ENCODE results near the gene MBTD1.
"Not testable (repeated sequence)": the region's sequence is repeated elsewhere in the genome, so short reads cannot be mapped to it uniquely, and the experiment has no call there.

The MBTD1 gene

DNA sequence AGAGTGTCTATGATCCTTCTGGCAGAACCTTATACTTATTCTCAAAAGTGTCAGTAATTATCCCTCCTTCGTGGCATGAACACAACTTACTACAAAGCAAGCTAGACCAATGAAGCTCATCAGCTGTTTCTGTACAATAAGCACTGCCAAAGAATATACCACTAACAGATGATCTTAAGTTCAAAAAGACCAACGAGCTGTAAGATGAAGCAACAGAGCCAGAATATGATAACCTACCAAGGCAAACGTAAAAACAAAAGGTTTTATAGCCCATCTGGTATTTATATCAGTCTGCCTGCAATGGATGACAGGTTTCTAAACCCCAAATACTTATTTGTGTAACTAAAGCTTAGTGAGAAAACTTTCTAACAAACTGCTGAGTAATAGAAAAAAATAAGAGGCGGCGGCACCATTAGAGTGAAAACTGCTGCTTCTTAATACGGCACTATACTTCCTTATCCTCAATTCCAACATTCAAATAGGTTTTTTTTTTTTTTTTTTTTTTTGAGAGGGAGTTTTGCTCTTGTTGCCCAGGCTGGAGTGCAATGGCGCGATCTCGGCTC lies 71.5 kb downstream of the MBTD1 start:
- no peak for DNase-seq (ENCODE audit: low read depth)

DNA sequence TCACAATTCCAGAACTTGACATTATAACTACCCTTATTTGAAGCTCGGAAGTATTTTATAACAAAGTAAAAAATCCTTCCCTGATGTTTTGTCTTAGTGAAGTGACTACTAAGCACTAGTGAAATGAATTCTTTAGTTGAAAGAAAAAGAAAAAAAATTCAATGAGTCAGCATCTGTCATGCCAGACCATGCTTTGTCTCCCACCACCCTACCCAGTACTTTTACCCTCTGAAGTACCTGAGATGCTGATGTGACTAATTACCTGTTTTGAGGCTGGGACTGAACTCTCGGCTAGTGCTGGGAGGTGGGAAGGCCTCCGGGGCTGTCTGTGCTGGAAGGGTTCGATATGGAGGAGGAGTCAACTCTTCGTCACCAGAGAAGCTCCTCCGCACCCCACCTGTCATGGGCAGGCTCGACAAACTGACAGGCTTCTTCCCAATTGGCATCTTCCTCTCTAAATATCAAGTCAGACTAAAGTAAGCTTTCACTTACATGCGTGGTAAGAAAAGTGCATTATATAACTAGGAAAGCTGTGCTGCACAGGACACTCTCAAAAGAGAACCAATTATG lies 74.0 kb downstream of the MBTD1 start:
- no peak for DNase-seq (ENCODE audit: low read depth)

DNA sequence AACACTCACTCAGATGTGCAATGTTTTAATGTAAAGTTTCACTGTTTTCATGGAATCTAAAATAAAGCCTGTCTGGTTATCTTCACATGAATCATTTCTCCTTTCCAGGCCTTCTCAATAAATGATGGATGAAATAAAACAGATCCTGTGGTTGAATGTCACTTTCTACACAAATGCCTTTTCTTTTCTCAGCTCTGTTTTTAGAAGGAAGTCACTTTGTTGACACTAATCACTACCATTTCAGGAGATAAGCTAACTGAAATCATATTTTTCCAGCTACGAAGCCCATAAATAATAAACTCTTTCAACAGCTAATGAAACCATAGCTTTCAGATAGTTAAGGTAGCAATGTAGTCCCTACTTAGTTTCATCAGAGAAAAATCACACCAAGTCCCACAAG lies 75.7 kb downstream of the MBTD1 start:
- no peak for DNase-seq (ENCODE audit: low read depth)

DNA sequence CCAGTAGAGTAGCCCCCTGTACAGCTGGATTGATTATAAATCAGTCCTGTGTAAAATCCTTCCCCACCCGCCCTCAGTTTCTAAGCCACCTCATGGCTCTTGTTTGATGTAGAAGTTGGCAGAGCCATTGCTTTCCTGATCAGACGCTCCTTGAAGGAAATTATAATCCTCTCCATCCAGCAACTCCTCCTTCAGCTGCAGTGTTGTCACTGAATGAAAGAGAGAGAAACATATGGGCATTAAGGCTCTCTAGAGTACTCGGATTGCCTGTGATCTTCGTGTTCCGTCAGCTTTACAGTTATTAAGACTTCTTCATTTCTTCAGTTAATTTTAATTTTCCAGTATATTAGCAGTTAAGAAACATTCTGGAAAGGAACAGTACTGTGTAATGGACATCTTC lies 79.4 kb downstream of the MBTD1 start:
- no peak for DNase-seq (ENCODE audit: low read depth)

DNA sequence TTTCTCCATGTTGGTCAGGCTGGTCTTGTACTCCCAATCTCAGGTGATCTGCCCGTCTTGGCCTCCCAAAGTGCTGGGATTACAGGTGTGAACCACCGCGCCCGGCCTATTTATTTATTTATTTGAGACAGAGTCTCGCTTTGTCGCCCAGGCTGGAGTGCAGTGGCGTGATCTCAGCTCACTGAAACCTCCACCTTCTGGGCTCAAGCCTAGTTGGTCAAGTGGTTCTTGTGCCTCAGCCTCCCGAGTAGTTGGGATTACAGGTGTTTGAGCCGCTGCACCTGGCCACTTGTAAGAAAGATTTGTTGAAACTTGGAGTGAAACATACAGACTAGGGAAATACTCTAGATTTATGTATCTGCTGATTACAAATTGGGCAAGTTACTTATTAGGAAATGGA lies 87.8 kb downstream of the MBTD1 start:
- DNase-seq (ENCODE audit: low read depth): not testable (repeated sequence)

DNA sequence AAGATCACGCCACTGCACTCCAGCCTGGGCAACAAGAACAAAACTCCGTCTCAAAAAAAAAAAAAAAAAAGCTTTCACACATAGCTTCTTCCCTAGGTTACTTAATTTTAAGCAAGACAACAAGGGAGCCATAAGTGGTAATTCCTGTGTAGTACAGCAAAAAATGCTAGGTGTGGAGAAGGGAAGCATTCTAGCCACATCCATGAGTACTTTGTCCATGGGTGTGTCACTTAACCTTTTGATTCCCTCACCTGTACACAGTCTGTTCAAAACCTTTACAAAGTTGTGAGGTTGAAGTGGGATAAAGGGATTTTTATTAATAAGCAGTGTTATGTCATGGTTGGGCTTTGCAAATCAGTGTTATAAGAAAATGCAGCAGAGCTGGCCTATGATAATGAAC lies 89.1 kb downstream of the MBTD1 start:
- no peak for DNase-seq (ENCODE audit: low read depth)

DNA sequence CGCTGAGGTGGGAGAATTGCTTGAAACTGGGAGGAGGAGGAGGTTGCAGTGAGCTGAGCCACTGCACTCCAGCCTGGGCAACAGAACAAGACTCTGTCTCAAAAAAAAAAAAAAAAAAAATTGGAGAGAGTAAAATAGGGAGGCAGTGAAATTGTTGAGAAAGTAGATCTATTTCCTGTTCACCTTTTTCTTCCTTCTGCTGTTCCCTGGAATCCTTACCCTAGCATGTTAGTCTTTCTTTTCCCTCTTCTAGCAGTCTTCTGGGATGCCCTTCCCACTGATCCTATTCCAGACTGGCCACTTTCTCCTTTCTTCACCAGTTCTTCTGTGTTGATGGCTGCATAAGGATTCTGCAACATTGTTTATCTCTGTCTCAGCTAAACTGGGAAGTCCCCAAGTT lies 90.5 kb downstream of the MBTD1 start:
- no peak for DNase-seq (ENCODE audit: low read depth)

DNA sequence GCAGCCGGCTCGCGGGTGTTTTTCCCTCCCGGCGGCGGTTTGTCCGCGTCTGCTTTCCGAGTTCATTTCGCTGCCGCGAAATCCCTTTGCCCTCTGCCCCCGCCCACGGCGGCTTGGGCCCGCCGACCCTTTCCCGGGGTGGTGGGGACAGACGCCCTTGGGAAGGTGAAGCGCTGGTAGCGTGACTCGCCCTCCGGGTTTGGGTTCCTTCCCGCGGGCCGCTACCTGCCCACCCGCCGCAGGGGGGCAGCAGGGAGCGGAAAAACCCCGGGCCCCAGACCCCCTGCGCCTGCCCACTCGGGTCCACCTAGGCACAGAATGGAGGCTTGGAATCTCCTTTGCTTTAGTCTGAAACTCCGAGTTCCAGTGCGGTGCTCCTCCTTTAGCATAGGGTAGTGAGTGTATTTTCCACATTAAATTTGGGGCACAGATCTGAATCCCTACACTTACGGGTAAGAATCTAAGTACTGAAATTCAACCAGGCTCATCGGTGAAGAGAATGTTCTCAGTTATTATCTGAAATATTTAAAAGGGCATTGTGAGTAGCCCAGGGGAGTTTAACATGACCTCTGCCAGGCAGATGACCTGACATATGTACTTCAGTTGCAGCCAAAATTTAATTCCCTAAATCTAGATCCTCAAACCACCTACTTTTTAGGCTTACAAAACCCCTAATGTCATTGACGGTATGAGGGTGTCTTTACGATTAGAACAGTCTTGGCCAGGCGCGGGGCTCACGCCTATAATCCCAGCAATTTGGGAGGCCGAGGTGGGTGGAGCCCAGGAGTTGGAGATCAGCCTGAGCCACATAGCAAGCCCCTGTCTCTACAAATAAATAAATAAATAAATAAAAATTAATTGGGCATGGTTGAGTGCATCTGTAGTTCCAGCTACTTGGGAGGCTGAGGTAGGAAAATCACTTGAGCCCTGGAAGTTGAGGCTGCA lies 92.6 kb downstream of the MBTD1 start:
- no peak for DNase-seq (ENCODE audit: low read depth)

DNA sequence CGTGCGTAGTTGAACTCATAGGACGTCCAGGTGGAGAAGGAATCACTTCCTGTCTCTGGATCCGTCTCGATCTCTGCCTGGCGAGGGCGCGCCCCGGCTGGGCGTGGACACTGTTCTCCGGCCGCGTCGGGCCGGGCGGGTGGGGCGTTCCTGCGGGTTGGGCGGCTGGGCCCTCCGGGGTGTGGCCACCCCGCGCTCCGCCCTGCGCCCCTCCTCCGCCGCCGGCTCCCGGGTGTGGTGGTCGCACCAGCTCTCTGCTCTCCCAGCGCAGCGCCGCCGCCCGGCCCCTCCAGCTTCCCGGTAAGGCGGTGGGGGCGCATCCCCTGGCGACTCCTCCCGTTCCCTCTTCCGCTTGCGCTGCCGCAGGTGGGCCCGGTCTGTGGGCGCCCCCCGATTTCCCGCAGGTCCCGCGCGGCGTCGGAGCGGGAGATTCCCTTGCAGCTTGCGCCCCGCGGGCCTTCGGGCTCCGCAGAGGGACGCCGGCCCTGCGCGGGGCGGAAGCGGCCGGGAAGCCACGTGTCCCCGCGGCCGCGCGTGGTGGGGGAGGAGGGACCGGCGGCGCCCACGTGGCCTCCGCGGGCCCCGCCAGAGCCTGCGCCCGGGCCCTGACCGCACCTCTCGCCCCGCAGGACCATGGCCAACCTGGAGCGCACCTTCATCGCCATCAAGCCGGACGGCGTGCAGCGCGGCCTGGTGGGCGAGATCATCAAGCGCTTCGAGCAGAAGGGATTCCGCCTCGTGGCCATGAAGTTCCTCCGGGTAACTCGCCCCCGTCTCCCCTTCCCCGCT lies 93.5 kb downstream of the MBTD1 start, which contains the start of gene NME2:
Gene NME2 (plus strand): TSS at position 214 of the 789 bp plus-strand sequence. CDS start 420 bp downstream, at position 634.
- peak; percentile 73 for DNase-seq (ENCODE audit: low read depth)

DNA sequence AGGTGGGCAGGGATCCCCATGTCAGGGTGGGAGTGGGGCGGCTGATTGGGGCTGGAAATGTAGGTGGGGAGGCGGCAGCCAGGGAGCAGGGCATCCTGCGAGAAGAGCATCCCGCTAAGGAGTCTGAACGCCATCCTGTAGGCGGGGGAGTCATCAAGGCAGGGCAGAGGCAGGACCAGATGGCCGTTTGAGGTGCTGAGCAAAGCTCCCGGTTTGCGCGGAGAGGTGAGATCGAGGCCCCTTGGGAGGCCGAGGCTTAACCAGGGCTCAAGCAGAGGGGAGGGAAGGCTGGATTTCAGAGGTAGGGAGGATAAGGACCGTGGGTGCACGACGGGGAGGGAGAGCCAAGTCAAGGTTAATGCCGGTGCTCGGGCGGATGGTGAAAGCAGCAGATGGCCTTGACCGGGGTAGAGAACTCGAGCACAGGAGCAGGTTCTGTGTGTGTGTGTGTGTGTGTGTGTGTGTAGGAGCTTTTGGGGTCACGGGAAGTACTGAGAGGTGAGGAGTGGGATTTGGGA lies 94.1 kb downstream of the MBTD1 start:
- no peak for DNase-seq (ENCODE audit: low read depth)

DNA sequence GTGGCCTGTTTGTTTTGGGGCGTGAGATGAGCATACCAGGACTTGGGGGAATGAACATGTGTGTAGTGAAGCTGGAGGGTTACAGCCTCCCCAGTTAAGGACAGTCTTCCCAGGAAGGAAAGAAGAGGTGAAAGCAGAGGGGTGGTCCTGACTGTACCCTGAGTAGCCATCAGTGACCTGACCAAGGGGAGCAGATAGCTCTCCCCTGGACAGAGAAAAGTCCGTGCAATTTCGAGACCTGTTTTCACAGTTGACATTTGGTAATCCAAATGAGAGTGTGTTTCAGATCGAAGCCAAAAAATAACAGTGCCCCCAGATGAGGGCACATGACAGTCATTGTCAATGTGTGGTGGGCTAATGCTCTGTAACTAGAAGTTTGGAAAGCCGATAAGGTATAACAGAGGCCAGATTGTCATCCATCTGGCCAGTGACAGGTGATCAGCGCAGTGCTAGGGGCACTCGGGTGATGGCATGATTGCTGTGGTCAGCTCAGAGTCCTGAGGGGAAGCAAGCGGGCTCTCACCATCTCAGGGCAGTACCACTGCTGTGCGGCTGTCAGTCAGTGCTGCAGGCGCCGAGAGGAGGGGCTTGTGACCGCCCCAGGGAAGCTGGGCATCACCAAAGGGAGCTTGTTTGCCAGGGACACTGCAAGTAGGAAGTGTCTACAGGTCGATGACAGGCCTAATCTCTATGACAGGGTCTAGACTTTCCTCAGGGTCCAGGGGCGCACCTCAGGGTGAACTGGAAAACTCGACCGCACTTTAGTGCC lies 94.8 kb downstream of the MBTD1 start:
- DNase-seq (ENCODE audit: low read depth): no peak

DNA sequence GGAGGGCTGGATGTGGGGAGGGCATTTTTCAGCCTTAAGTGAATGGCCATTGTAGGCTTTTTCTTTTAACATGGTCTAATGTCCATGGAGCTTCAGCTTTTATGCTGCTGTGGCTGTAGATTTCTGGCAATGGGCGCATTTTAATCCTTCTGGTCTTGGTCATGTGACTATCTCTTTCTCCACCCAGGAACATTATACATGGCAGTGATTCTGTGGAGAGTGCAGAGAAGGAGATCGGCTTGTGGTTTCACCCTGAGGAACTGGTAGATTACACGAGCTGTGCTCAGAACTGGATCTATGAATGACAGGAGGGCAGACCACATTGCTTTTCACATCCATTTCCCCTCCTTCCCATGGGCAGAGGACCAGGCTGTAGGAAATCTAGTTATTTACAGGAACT lies 98.3 kb downstream of the MBTD1 start:
- DNase-seq (ENCODE audit: low read depth): no peak

DNA sequence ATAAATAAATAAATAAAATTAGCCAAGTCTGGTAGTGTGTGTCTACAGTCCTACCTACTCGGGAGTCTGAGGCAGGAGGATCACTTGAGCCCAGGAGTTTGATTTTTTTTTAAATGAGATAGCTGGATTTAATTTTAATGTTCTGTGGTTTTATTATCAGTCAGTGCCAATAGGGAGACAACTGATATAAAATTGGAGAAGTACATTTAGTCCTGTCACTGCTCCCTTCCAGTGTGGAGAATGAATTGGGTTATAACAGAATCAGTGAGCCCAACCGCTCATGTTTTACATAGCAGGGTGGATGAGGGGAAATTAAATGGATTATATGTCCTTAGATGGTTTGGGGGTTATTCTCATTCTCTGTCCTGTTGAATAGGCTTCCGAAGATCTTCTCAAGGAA lies 100.2 kb downstream of the MBTD1 start:
- no peak for DNase-seq (ENCODE audit: low read depth)

DNA sequence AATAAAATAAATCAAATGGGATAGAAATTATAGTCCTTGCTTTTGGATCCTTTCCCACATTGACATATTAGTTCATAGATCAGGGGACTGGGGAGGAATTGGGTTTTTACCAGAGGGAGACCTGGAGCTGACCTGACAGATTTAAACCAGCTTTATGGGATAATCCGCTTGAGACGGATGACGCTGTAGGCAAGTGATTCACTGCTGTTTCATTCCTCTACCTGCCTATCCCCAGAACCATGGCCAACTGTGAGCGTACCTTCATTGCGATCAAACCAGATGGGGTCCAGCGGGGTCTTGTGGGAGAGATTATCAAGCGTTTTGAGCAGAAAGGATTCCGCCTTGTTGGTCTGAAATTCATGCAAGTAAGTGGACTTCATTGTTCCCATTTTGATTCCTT lies 104.4 kb downstream of the MBTD1 start:
- DNase-seq (ENCODE audit: low read depth): no peak

DNA sequence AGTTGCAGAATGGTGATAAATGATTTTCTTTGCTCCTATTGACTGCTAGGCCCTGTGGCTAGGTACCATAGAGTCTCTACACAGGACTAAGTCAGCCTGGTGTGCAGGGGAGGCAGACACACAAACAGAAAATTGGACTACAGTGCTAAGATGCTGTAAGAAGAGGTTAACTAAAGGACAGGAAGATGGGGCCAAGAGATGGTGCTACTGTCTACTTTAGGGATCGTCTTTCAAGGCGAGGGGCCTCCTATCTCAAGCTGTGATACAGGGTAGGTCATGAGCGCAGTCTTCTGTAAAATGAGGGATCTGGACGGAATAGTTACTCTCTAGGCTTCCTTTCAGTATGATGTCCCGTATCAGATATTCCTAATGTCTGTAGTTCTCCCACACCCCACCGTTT lies 105.7 kb downstream of the MBTD1 start:
- DNase-seq (ENCODE audit: low read depth): peak; percentile 26

DNA sequence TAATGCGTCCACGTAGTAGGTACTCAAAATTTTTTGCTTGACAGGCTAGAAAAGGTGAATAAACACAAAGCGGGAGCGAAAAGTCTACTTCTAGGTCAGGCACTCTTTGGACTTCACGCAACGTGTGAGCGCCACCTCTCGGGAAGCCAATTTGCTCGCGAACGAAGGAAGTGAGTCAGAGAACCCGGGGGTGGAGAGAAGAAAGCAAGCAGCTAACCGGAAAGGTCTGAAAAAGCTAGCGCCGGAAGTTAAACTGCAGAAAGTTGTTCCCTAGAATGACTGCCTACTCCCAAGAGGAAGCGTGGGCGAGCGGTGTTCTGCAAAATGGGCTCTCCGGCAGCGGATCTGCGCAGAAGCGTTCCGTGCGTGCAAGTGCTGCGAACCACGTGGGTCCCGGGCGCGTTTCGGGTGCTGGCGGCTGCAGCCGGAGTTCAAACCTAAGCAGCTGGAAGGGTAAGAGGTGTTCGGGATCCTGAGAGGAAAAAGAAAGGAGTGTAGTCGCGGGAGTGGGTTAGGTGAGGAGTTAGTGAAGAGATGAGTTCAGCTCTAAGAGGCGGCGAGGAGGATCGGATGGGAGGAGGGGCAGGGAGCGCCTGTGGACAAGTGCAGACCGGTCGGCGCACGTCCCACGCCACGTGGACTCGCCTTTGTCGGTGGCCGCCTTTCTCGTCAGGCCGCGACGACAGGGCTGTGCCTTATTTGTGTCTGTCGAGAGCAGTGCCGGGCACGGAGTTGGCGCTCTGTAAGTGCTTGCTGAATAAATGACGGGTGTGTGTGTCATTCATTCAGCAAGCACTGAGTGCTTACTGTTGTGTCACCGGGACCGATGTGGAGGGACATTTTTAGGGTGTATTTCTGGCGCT lies 106.4 kb downstream of the MBTD1 start, which contains the start of gene NME1:
Gene NME1 (plus strand): TSS at position 350 of the 863 bp plus-strand sequence. CDS start 2,096 bp downstream, outside the sequence.
- DNase-seq (ENCODE audit: low read depth): peak; percentile 100

DNA sequence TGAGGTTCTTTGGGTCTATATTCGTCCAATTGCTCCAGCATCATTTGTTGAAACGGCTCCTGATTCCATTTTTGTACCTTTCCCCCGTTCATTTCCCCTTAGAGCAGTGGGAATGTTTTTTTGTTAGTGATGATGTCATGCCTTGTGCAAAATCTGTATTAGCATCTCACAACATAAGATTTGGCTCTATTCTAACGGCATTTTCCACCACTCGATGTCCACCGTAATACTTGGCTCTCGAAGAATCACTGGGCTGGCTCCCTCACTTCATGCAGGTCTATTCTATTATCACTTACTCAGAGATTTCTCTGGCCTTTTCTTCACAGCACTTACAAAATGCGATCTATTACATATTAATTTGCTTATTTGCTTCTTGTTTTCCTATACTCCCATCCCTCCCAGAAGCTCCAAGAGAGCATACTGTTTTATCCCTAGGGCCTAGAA lies 107.1 kb downstream of the MBTD1 start:
- peak; percentile 16 for DNase-seq (ENCODE audit: low read depth)

DNA sequence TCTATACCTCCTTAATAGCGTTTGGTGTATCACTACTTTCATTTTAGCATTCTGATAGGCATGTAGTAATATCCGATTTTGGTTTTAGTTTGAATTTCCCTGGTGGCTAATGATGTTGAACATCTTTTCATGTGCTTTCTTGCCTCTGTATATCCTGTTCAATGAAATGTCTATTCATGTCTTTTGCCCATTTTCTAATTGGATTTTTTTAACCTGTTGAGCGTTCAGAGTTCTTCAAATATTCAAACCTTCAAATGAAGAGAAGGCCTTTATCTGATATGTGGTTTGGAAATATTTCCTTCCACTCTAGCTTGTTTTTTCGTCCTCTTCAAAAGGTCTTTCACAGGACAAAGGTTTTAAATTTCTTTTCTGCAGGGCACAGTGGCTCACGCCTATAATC lies 108.9 kb downstream of the MBTD1 start:
- no peak for DNase-seq (ENCODE audit: low read depth)

DNA sequence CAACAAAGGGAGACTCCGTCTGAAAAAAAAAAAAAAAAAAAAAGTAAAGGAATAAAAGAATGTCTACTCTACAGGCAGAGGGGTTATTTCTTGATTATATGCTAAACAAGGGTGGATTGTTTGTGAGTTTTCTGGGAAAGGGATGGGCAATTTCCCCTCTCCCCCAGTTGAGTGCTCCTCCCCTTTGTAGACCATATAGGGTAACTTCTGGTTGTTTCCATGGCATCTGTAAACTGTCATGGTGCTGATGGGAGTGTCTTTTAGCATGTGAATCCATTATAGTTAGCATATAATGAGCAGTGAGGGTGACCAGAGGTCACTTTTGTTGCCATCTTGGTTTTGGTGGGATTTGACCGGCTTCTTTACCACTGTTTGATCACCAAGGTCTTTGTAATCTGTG lies 110.7 kb downstream of the MBTD1 start:
- DNase-seq (ENCODE audit: low read depth): no peak

DNA sequence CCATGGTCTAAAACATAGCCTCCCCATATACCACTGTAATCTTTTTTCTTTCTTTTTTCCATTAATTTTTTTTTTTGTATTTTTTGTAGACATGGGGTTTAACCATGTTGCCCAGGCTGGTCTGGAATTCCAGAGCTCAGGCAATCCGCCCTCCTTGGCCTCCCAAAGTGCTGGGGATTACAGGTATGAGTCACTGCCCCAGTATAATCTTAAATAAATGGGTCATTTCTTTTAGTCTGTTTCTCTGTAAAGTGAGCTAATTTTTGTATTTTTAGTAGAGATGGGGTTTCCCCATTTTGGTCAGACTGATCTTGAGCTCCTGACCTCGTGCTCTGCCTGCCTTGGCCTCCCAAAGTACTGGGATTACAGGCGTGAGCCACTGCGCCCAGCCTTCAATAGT lies 112.2 kb downstream of the MBTD1 start:
- DNase-seq (ENCODE audit: low read depth): peak; percentile 62

All from amniotic epithelial cell (primary cell).